SW 1271 (cell line): ENCODE results near the gene ILF2.
"Not testable (repeated sequence)": the region's sequence is repeated elsewhere in the genome, so short reads cannot be mapped to it uniquely, and the experiment has no call there.

Source experiments
- DNase-seq, 2 experiments: peaks; one replicate each; lab custom pipeline; 2025; lab: John Stamatoyannopoulos, UW

ILF2 gene

DNA sequence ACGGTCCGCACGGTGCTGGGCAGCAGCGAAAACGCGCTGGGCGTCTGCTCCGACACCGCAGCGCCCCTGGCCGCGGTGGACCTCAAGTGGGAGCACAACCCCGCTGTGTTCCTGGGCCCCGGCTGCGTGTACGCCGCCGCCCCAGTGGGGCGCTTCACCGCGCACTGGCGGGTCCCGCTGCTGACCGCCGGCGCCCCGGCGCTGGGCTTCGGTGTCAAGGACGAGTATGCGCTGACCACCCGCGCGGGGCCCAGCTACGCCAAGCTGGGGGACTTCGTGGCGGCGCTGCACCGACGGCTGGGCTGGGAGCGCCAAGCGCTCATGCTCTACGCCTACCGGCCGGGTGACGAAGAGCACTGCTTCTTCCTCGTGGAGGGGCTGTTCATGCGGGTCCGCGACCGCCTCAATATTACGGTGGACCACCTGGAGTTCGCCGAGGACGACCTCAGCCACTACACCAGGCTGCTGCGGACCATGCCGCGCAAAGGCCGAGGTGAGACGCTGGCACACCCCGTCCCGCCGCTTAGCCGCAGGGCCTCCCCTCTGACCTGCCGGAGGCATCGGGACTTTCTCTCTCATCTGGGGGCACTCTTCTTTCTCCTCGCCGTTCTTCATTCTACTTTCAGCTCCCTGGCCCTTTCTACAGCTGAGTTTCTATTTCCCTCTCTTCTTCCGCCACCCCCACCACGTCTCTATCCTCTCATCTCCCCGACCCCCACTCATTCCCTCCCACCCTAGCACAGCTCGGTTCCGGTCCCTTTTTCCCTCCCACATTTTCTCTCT lies 8.7 kb upstream of the ILF2 start:
- DNase-seq = no peak

DNA sequence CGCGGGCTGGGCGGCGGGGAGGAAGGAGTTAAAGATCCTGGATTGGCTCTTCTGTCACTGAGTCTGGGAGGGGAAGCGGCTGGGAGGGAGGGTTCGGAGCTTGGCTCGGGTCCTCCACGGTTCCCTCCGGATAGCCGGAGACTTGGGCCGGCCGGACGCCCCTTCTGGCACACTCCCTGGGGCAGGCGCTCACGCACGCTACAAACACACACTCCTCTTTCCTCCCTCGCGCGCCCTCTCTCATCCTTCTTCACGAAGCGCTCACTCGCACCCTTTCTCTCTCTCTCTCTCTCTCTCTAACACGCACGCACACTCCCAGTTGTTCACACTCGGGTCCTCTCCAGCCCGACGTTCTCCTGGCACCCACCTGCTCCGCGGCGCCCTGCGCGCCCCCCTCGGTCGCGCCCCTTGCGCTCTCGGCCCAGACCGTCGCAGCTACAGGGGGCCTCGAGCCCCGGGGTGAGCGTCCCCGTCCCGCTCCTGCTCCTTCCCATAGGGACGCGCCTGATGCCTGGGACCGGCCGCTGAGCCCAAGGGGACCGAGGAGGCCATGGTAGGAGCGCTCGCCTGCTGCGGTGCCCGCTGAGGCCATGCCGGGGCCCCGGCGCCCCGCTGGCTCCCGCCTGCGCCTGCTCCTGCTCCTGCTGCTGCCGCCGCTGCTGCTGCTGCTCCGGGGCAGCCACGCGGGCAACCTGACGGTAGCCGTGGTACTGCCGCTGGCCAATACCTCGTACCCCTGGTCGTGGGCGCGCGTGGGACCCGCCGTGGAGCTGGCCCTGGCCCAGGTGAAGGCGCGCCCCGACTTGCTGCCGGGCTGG lies 7.9 kb upstream of the ILF2 start, which contains the start of gene NPR1:
NPR1 (plus strand) TSS at position 170 of the 818 bp plus-strand sequence; CDS start at position 591, 421 bp downstream.
- DNase-seq = no peak

DNA sequence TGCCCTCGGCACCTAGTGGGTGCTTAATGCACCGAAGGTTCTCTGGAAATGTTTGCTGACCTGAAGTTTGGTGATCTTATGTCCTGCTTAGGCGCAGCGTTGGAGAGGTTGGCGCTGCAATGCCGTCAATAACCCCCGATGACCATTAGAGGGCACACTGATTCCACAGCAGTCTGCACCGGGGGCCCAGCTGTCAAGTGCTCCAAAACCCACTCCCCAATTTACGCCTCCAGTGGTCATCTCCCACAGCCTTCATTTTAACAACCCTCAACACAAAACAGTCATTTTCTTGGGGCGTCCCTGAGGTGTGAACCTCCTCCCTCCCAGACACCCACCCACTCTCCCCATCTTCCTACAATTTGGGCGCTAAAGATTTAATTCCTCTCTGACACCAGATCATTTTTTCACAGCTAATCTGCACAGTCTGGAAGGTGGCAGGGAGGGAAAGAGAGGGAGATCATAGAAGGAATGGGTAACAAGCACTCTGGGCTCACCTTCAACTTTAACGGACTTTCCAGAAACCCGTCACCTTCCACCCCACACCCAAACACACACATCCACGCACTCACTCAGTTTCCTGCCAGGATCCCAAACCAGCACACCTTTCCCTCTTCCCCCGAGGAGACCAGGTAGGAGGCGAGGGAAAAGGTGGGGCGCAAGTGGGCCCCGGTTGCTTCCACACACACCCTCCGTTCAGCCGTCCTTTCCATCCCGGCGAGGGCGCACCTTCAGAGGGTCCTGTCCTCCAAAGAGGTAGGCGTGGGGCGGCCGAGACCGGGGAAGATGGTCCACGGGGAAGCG lies 7.1 kb upstream of the ILF2 start:
- peak in 1 of 2 experiments; percentile 28 for DNase-seq

DNA sequence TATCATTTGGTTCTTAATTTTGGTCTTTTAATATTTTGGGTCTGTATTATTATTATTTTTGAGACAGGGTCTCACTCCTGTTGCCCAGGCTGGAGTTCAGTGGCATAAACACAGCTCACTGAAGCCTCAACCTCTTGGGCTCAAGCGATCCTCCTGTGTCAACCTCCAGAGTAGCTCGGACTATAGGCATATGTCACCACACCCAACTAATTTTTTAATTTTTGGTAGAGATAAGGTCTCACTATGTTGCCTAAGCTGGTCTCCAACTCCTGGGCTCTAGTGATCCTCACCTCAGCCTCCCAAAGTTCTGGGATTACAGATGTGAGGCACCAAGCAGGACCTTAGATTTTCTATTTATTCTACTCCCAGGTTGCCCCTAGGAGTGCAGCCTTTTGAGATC lies 2.7 kb upstream of the ILF2 start:
- no peak for DNase-seq

DNA sequence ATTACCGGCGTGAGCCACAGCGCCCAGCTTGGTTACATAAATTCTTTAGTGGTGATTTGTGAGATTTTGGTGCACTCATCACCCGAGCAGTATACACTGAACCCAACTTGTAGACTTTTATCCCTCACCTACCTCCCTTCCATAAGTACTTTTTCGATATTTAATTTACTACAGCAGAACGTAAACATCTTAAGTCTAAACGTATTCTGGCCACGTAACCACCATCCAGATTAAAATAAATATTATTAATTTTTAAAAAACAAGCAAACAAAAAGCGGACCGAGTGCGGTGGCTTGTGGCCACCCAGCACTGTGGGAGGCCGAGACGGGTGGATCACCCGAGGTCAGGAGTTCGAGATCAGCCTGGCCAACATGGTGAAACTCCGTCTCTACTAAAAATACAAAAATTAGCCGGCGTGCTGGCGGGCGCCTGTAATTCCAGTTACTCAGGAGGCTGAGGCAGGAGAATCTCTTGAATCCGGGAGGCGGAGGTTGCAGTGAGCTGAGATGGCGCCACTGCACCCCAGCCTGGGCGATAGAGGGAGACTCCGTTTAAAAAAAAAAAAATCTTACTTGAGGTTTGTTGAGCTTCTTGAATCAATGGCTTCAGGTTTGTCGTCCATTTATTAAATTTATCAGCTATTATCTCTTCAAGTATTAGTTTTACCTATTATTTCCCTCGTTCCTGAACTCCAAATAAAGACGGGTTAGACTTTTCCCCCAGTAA lies 998 bp upstream of the ILF2 start:
- DNase-seq = peak; percentile 55 to 83

DNA sequence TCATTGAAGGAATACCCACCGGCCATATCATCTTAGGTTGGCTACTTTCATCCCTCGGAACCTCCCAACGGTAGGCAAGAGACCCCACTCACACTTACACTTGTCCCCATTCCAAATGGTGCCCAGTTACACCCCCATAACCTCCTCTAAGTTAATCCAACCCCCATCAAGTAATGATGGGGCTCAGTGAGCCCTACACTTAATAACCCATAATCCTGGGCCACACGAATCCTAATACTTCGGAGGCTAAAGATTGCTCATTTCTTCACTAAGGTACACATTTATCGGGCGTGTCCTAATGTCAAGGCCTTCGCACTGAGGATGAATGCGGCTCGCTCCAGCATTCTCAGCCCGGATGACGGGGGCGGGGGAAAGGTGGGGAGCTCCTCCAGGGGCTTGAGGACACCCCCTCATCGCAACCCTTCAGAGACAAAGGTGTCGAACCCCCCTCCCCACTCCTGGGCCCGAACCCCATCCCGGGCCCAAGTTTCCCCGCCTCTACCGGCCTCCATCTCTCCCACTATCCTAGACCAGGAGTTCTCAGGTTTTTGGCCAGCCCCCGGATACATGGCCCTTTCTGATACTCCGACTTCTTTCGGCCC lies 435 bp downstream of the ILF2 start:
- DNase-seq = no peak

DNA sequence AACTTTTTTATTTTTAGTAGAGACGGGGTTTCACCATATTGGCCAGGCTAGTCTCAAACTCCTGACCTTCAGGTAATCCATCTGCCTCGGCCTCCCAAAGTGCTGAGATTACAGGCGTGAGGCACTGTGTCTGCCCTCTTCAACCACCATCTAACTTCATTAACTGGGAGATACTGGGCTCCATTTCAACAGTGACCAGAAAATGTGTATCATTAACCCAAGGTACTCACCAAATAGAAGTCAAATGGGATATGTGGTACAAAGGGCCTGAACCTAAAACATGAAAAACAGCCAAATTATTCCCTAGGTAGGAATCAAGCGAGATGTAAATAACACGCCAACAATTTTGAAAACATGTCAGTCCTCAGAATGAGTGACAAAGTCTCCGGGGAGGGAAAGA lies 1.2 kb downstream of the ILF2 start:
- no peak for DNase-seq

DNA sequence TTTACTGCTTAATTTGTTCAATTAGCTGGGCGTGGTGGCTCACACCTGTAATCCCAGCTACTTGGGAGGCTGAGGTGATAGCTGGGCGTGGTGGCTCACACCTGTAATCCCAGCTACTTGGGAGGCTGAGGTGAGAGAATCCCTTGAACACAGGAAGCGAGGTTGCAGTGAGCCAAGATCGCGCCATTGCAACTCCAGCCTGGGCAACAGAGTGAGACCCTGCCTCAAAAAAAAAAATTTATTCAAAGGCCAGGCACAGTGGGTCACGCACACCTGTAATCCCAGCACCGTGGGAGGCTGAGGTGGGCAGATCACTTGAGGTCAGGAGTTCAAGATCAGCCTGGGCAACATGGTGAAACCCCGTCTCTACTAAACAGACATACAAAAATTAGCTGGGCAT lies 2.1 kb downstream of the ILF2 start:
- not testable (repeated sequence) for DNase-seq

DNA sequence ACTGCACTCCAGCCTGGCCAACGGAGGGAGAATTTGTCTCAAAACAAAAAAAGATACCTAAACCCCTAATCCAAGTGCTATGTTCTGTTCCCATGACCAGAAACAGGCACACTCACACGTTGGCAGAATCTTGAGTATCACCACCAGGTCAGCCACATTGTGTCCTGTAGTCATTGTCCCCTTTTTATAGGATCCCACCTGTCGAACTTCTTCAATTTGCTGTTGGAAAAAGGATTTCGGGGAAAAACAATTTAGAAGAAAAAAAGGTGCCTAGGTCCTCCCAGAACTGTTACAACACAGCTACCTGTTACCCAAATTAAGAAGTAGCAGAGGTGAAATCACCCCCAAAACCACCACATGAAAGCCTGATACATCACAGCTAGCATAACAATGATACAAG lies 3.4 kb downstream of the ILF2 start:
- DNase-seq = no peak

DNA sequence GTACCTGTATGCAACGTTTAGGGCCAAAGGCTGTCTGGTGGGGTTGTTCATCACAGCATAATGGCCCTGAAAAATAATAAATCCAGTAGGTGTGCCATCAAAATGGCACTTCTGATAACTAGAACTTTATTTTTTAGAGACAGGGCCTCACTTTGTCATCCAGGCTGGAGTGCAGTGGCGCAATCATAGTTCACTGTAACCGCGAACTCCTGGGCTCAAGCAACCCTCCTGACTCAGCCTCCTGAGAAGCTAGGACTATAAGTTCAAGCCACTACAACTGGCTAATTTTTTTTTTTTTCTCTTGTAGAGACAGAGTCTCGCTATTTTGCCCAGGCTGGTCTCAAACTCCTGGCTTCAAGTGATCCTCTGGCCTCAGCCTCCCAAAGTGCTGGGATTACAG lies 7.6 kb downstream of the ILF2 start:
- DNase-seq = no peak

DNA sequence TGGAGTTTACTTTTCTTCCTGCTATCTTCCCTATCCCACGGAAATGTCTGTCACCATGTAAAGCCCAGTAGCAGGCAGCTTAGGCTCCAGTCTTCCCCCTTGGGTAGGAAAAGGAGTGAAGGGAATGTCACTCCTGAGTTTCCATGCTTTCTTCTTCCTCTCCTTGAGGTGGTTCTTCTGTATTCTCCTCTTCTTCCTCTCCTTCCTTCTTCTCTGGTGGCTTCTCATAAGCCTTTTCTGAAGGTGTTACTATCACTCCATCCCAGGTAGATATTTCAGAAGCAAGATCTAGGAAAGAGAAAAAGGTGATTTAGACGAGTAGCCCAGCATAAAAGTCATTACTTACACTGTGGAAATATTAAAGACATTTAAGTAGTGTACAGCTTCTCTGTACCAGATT lies 8.5 kb downstream of the ILF2 start:
- DNase-seq = no peak

DNA sequence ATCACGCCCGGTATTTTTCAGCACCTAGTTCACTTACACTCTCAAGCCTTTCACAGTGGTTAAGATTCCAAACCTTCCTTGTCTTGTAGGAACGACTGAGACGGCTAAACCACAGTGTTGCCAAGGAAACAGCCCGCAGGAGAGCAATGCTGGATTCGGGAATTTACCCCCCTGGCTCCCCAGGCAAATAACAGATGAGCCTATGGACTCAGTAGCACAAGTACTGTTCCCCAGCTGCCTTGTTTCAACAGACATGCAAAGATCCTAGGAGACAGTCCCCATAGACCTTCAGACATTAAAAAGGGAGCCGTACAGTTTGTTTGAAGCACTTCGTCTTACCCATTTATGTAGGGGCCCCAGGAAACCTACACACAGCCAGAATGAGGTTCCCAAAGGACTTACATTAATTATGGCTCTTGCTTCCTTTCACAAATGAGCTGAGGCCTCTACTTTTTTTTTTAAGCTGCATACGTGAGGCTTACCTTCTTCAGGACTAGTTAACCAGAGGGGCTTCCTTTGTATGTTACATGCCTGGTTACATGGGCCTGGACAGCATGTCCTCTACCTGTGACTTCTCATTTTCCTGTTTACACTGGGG lies 9.6 kb downstream of the ILF2 start:
- no peak for DNase-seq

DNA sequence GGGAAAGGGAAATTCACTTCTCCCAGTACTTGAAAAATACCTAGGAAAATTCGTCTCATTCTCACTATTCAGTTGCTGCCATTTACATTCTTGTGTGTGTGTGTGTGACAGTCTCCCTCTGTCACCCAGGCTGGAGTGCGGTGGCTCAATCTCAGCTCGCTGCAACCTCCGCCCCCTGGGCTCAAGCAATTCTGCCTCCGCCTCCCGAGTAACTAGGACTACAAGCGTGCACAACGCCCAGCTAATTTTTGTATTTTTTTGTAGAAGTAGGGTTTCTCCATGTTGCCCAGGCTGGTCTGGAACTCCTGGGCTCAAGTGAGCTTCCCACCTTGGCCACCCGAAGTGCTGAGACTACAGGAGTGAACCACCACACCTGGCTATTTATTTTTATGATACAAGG lies 11.1 kb downstream of the ILF2 start:
- no peak for DNase-seq

DNA sequence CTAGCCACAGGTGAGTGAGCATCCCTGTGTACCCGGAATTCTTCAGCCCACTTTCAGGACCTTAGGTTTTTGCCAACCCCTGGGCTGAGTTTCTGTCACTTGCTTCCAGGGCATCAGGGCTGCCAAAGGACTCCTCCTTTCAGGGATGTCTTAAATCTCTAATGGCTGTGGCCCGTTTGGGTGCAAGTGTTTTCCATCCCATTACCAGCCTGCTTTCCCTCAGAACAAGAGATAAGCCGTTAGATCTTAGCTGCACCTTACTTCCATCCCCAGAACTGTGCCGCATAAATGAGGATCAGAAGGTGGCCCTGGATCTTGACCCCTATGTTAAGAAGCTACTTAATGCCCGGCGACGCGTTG lies 11.6 kb downstream of the ILF2 start:
- DNase-seq = no peak

DNA sequence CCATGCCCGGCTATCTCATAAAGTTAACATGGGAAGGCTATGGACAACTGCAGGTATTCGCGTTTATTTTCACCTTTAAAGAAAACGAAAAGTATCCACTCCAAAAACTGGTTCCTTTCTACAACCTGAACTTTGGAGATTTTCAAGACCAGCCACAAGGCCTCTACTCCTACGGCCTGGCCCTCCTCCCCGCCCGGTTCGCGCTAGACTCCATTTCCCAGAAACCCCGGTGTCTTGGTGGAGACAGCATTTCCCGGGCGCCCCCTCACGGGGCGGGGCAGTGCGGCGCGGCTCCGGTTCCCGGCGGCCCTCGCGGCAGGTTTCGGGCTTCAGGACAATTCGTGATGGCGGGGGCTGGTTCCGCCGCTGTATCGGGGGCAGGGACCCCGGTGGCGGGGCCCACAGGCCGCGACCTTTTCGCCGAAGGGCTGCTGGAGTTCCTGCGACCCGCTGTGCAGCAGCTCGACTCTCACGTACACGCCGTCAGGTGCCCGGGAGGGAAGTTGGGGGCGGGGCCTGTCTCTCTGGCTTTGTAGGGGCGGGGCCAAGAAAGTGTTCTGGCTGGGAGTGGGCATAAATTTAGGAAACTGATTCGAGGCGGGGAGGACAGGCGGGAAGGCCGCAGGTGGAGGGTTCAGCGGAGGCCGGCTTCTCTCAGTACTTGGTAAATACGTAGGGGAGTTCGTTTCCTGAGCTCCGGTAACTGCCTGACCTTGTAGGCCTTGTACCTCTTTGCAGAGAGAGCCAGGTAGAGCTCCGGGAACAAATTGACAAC lies 12.2 kb downstream of the ILF2 start, which contains the start of gene SNAPIN:
SNAPIN (plus strand) TSS at position 304 of the 775 bp plus-strand sequence; CDS start at position 345, 41 bp downstream.
- DNase-seq = peak; percentile 38 to 75

DNA sequence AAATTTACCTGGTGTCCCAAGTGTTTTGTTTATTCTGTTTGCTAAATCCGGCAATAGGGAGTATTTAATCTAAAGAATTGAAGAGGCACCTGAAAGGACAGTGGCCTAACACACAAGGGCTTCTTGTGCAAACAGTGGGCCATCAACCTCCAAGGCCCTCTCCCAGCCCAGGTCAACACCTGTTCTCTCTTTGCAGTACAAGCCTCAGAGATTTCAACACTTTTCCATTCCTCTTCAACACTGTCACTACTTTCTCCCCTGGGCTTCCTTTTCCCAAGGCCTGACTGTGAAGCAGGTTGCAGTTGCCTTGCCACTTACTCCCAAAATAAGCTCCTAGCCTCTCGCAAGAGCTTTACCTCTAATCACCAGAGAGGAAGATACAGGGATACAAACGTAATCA lies 15.5 kb downstream of the ILF2 start:
- DNase-seq = no peak

DNA sequence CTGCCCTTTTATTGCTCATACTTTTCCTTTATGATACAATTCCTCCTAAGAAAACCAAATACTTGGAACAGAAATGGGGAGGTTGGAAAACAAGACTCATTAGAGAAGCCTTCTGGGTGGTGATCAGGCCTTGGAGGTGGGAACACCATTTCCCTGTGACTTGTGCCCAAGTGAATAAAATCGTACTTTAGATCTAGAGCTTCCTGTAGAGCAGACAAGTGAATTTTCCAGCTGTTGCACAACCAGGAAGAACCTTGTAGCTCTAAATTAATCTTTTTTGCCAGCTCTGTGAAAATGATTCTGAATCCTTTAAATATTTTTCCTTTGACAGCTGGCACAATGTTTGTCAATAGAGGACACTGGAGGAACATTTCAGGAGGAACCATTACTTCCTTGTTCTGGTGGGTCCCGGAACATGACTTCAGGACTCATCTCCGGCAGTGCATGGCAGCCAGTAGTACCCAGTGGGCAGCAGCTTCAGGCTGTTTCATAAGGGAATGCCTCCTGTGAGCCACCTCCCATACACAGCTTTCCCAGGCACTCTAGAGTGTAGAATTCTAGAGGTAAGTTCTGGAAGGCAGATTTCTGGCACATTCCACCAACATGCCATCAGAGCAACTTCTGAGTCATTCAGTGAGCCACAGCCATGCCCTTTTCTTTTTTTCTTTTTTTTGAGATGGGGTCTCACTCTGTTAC lies 17.8 kb downstream of the ILF2 start:
- no peak for DNase-seq

DNA sequence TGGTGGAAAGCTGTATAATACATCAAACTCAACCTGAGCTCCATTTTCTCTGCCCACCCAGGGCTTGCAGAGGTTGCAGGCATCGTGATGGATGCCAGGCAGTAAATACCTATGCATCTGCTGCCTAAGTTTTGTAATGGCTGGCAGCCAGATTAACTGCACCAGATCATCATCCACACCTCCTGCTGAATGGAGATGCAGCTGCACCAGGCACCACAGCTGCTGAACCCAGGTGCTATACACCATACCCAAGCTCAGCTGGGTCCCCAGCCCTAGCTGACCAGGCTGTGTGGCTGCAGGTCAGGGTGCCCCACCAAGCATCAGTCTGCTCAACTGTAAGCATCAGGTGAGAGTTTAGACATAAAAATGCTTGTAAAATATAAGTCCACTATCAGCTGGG lies 19.0 kb downstream of the ILF2 start:
- no peak for DNase-seq

DNA sequence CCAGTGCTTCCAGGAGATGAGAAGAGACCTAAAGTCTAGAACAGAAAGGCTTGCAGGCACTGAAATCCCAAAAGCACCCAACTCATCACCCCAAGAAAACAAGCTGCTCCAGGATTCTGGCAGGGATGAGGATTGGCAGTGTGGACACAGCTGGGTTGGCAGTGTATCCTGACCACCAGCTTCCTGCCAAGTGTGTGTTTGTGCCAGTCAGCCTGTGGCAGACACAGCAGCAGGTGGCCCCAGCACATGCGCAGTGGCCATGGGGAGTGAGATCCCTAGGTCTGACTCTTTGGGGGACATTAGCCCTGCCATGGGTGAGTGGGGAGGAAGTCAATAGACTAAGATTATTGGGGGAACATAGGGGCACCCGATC lies 20.9 kb downstream of the ILF2 start:
- no peak for DNase-seq
